PFSK-1 (cell line): ENCODE measurements around the gene BORA.
A peak's percentile ranks its signal among the peaks of the same experiment; 100 is the strongest.

ENCODE experiments used
- FOXP2 ChIP-seq: optimal IDR thresholded peaks from 2 replicates; pipeline ENCODE3; 2011; ENCODE audit warnings: borderline replicate concordance, control low read depth, inconsistent platforms; ENCODE audit not compliant: insufficient read depth; ENCODE audit errors: extremely low read length, extremely low read depth
- POLR2AphosphoS5 ChIP-seq: IDR thresholded peaks from 2 replicates; pipeline ENCODE4 v1.6.1; 2012; ENCODE audit warnings: low read depth, mild to moderate bottlenecking, control low read depth, low read length, moderate library complexity
- REST ChIP-seq, 2 experiments: IDR thresholded peaks; 2 replicates each; pipeline versions ENCODE4 v1.6.1 to v1.8.0; 2011 to 2012; ENCODE audit warnings: low read depth in 2 of 2, low read length in 2 of 2, control low read depth in 1 of 2, inconsistent platforms in 1 of 2, mild to moderate bottlenecking in 1 of 2, moderate library complexity in 1 of 2; ENCODE audit not compliant: insufficient read depth in 1 of 2
- SIN3A ChIP-seq: IDR thresholded peaks from 2 replicates; pipeline ENCODE4 v1.6.1; 2012; ENCODE audit warnings: mild to moderate bottlenecking, low read length, moderate library complexity, borderline replicate concordance; ENCODE audit not compliant: insufficient read depth
- TAF1 ChIP-seq: IDR thresholded peaks from 2 replicates; pipeline ENCODE4 v1.6.1; 2012; ENCODE audit warnings: low read length, control low read depth, borderline replicate concordance; ENCODE audit not compliant: insufficient read depth

The BORA gene

GRCh38 chr13:72781451-72782439 lies 54.0 kb downstream of the BORA start, which contains the start of the genes DIS3 and PIBF1:
Gene DIS3, minus strand, starts transcription at chr13:72781900. Its CDS starts 68 bp downstream, at chr13:72781832.
Gene PIBF1, plus strand, starts transcription at chr13:72782133. Its CDS starts 1,337 bp downstream, at chr13:72783470.
- peak; percentile 72; the same call in 1 of the 2 replicates for TF ChIP-seq POLR2AphosphoS5
- TF ChIP-seq TAF1 = 0 out of 2 replicates have a peak, but pooled peaks have one; percentile 66
- TF ChIP-seq REST (IDR thresholded peaks at IDR 0.05; ENCODE audit: insufficient read depth in 1 of 2, low read depth in 2 of 2, low read length in 2 of 2) = no peak
- peak; percentile 94 for TF ChIP-seq FOXP2

GRCh38 chr13:72782717-72783116 lies 55.0 kb downstream of the BORA start:
- TF ChIP-seq TAF1 = no peak
- TF ChIP-seq REST (IDR thresholded peaks at IDR 0.05; ENCODE audit: insufficient read depth in 1 of 2, low read depth in 2 of 2, low read length in 2 of 2) = no peak
- TF ChIP-seq POLR2AphosphoS5 = no peak
- TF ChIP-seq SIN3A = no peak
- TF ChIP-seq FOXP2 = no peak

- TF ChIP-seq POLR2AphosphoS5 = no peak
- TF ChIP-seq REST (IDR thresholded peaks at IDR 0.05; ENCODE audit: insufficient read depth in 1 of 2, low read depth in 2 of 2, low read length in 2 of 2) = no peak
- TF ChIP-seq FOXP2 = no peak
- no peak for TF ChIP-seq TAF1
- no peak for TF ChIP-seq SIN3A
Measured at GRCh38 chr13:72788831-72789230, 61.1 kb downstream of the BORA start.

GRCh38 chr13:72792640-72793039 lies 64.9 kb downstream of the BORA start:
- TF ChIP-seq POLR2AphosphoS5 (no peak), SIN3A (no peak), TAF1 (no peak), FOXP2 (no peak), REST (IDR thresholded peaks at IDR 0.05; ENCODE audit: insufficient read depth in 1 of 2, low read depth in 2 of 2, low read length in 2 of 2) (no peak)
